ENCODE results near the gene PCDHGA1.

Gene PCDHGA1

GRCh38 chr5:141533897-141534296 is 203.6 kb downstream of the PCDHGA1 start:
- no peak for DNase-seq (ENCODE audit: low read depth)
- H3K4me3 ChIP-seq (ENCODE audit: control insufficient read depth, low read depth, low read length) = no peak overlapping the region
- TF ChIP-seq CTCF (conservative IDR thresholded peaks at IDR 0.05; ENCODE audit: control insufficient read depth, insufficient read depth, low read depth, low read length) = no peak

GRCh38 chr5:141534492-141535213 is 204.3 kb downstream of the PCDHGA1 start:
- no peak for TF ChIP-seq CTCF (conservative IDR thresholded peaks at IDR 0.05; ENCODE audit: control insufficient read depth, insufficient read depth, low read depth, low read length)
- no peak for DNase-seq (ENCODE audit: low read depth)
- H3K4me3 ChIP-seq (ENCODE audit: control insufficient read depth, low read depth, low read length) = no peak overlapping the region

- H3K4me3 ChIP-seq (ENCODE audit: control insufficient read depth, low read depth, low read length) = no peak overlapping the region
- no peak for TF ChIP-seq CTCF (conservative IDR thresholded peaks at IDR 0.05; ENCODE audit: control insufficient read depth, insufficient read depth, low read depth, low read length)
- DNase-seq (ENCODE audit: low read depth) = no peak
These were observed 212.7 kb downstream of the PCDHGA1 start for GRCh38 chr5:141543053-141543452.

- no peak for TF ChIP-seq CTCF (conservative IDR thresholded peaks at IDR 0.05; ENCODE audit: control insufficient read depth, insufficient read depth, low read depth, low read length)
- H3K4me3 ChIP-seq (ENCODE audit: control insufficient read depth, low read depth, low read length) = no peak overlapping the region
- peak; percentile 59 for DNase-seq (ENCODE audit: low read depth)
These were observed 217.2 kb downstream of the PCDHGA1 start for GRCh38 chr5:141547488-141547887.

GRCh38 chr5:141547921-141548320 is 217.6 kb downstream of the PCDHGA1 start:
- no peak for TF ChIP-seq CTCF (conservative IDR thresholded peaks at IDR 0.05; ENCODE audit: control insufficient read depth, insufficient read depth, low read depth, low read length)
- no peak for DNase-seq (ENCODE audit: low read depth)
- H3K4me3 ChIP-seq (ENCODE audit: control insufficient read depth, low read depth, low read length) = no peak overlapping the region

- DNase-seq (ENCODE audit: low read depth) = peak; percentile 100
- H3K4me3 ChIP-seq (ENCODE audit: control insufficient read depth, low read depth, low read length) = peak overlapping the region; percentile 21
- peak; percentile 86 for TF ChIP-seq CTCF (conservative IDR thresholded peaks at IDR 0.05; ENCODE audit: control insufficient read depth, insufficient read depth, low read depth, low read length)
These were observed 227.4 kb downstream of the PCDHGA1 start for GRCh38 chr5:141557681-141558136.

Measured in fibroblast of mammary gland (primary cell).